HG03460 (cell line): ENCODE measurements around the gene TUBB1.
A peak's percentile ranks its signal among the peaks of the same experiment; 100 is the strongest.

Source experiments
- ATAC-seq: cut with Tn5 transposase; IDR thresholded peaks from one replicate; pipeline ENCODE4 v1.9.1; 2021; ENCODE audit not compliant: unreplicated experiment

TUBB1 gene

GRCh38 chr20:59042151-59042795 lies 23.0 kb downstream of the TUBB1 start, which contains the start of gene PRELID3B:
TSS of gene PRELID3B (minus strand) at chr20:59042786. CDS start at chr20:59042730, 56 bp downstream.
- ATAC-seq: peak; percentile 34

GRCh38 chr20:59042796-59043631 lies 23.8 kb downstream of the TUBB1 start:
- ATAC-seq: peak; percentile 92

GRCh38 chr20:59043698-59044097 lies 24.5 kb downstream of the TUBB1 start:
- ATAC-seq: no peak

GRCh38 chr20:59044295-59044694 lies 25.1 kb downstream of the TUBB1 start:
- ATAC-seq: no peak

GRCh38 chr20:59044796-59045195 lies 25.6 kb downstream of the TUBB1 start:
- no peak for ATAC-seq

- ATAC-seq: no peak
These were observed 27.6 kb downstream of the TUBB1 start for GRCh38 chr20:59046862-59047261.

- no peak for ATAC-seq
These were observed 28.9 kb downstream of the TUBB1 start for GRCh38 chr20:59047938-59048680.

- ATAC-seq: no peak
These were observed 29.4 kb downstream of the TUBB1 start for GRCh38 chr20:59048681-59049030.

- no peak for ATAC-seq
These were observed 31.2 kb downstream of the TUBB1 start for GRCh38 chr20:59050437-59050836.

GRCh38 chr20:59051666-59052185 lies 32.5 kb downstream of the TUBB1 start:
- ATAC-seq: no peak

GRCh38 chr20:59055302-59055701 lies 36.1 kb downstream of the TUBB1 start:
- no peak for ATAC-seq

- no peak for ATAC-seq
These were observed 42.9 kb downstream of the TUBB1 start for GRCh38 chr20:59062081-59062480.

- no peak for ATAC-seq
These were observed 44.4 kb downstream of the TUBB1 start for GRCh38 chr20:59063358-59064213.

GRCh38 chr20:59064214-59064722 lies 45.0 kb downstream of the TUBB1 start:
- no peak for ATAC-seq

- no peak for ATAC-seq
These were observed 49.3 kb downstream of the TUBB1 start for GRCh38 chr20:59068534-59068933.

- no peak for ATAC-seq
These were observed 49.8 kb downstream of the TUBB1 start for GRCh38 chr20:59069026-59069425.

GRCh38 chr20:59071216-59071615 lies 52.0 kb downstream of the TUBB1 start:
- ATAC-seq: no peak

- ATAC-seq: no peak
These were observed 54.4 kb downstream of the TUBB1 start for GRCh38 chr20:59073582-59073981.

- ATAC-seq: no peak
These were observed 55.2 kb downstream of the TUBB1 start for GRCh38 chr20:59074456-59074855.

- no peak for ATAC-seq
These were observed 56.8 kb downstream of the TUBB1 start for GRCh38 chr20:59075934-59076508.
